ENCODE measurements around the gene SLC4A2. TPM values are rescaled to one million over a fixed set of nuclear protein-coding genes. Genes with fewer than 3 reads are reported as not detected.

The SLC4A2 gene
- total and polyA plus RNA-seq, 9 donors = 41.0 to 78.1 (median 64.6) TPM

- Histone ChIP-seq H3K27me3 (ENCODE audit: control insufficient read depth, insufficient read depth, low read length) (peaks cover 2% of the 10 kb centered on the region), H3K4me1 (ENCODE audit: control insufficient read depth, insufficient read depth, low read length) (peaks cover 37% of the 10 kb centered on the region), H3K4me3 (ENCODE audit: low read length) (no peak overlapping the region), H3K27ac (ENCODE audit: low read length) (no peak overlapping the region), H3K36me3 (ENCODE audit: control insufficient read depth, insufficient read depth, low read length) (peaks cover 11% of the 10 kb centered on the region), H3K9me3 (replicated peaks; ENCODE audit: control insufficient read depth, low read depth, low read length) (no peaks in the 10 kb centered on the region)
- WGBS (ENCODE audit: insufficient coverage) = 62% methylated on average over 3 of the region's 6 CpGs
- DNase-seq = no peak
These were observed 3.1 kb upstream of the SLC4A2 start for GRCh38 chr7:151056283-151056665.

DNA sequence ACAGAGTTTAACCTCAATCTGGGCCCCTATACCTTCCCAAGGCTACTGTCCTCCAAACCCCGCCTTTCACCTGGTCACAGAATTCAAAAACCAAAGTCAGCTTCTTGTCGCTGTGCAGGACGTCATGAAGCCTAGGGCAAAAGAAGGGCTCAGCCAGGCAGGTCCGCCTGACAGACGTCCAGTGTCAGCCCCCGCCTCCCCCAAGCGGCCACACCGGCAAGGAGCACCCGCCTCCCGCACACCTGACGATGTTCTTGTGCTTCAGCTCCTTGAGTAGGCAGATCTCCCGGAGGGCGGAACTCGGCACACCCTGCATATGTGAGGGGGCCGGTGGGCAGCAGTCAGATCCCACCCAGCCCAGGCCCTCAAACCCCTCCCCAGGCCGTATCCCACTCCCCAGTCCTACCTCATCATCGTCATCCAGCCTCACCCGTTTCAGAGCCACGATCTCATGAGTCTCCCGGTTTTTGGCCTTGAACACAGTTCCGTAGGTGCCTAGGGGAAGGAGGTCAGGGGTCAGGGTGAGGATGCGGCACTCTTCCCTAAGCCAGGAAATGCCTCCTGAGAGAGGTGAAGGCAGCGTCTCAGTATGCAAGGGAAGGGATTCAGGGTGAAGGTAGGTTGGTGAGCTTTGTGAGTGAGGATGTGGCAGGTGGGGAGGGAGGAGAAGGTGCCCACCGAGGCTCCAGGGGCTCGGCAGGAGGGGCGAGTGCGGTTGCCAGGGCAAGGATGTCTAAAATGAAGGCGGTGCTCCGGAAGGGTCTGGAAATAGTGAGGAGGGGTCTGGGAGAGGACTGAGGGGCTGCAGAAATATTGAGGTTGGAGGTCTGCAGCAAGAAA is 2.5 kb upstream of the SLC4A2 start:
- no peaks in the 10 kb centered on the region for H3K9me3 ChIP-seq (replicated peaks; ENCODE audit: control insufficient read depth, low read depth, low read length)
- peaks cover 2% of the 10 kb centered on the region for H3K27me3 ChIP-seq (ENCODE audit: control insufficient read depth, insufficient read depth, low read length)
- H3K36me3 ChIP-seq (ENCODE audit: control insufficient read depth, insufficient read depth, low read length) = peaks cover 13% of the 10 kb centered on the region
- peaks cover 42% of the 10 kb centered on the region for H3K4me1 ChIP-seq (ENCODE audit: control insufficient read depth, insufficient read depth, low read length)
- 18% methylated on average over 22 of the region's 29 CpGs for WGBS (ENCODE audit: insufficient coverage)
- peak overlapping the region; percentile 79 for H3K4me3 ChIP-seq (ENCODE audit: low read length)
- no peak overlapping the region for H3K27ac ChIP-seq (ENCODE audit: low read length)
- DNase-seq = no peak

DNA sequence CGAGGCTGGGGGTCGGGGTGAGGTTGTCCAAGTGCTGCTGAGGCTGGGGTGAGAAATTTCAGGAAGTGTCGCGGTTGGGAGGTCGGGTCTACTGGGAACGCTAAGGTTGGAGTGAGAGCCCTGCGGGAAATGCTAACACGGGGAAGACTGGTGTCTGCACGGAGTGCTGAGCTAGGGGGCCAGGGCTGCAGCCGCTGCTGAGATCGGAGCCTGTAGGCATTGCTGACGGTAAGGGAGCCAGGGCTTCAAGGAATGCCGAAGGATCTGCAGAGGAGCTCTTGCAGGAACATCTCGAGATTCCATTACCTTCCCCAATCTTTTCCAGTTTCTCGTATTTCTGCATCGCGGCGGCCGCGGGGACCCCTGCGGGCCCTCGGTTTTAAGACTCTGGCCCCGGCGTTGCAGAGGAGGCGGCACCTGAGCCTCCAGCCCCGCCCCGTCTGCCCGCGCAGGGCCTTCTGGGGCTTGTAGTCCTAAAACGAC is 1.8 kb upstream of the SLC4A2 start, which contains the start of gene CDK5:
Gene CDK5, minus strand, starts transcription at position 392 of the 483 bp plus-strand sequence. Its CDS starts 49 bp downstream, at position 343.
- under 1% methylated on average over 29 of the region's 30 CpGs for WGBS (ENCODE audit: insufficient coverage)
- Histone ChIP-seq H3K4me1 (ENCODE audit: control insufficient read depth, insufficient read depth, low read length) (peaks cover 49% of the 10 kb centered on the region), H3K9me3 (replicated peaks; ENCODE audit: control insufficient read depth, low read depth, low read length) (no peaks in the 10 kb centered on the region)

GRCh38 chr7:151057989-151058780 is 1.2 kb upstream of the SLC4A2 start:
- peak; percentile 100 for DNase-seq
- no peaks in the 10 kb centered on the region for H3K9me3 ChIP-seq (replicated peaks; ENCODE audit: control insufficient read depth, low read depth, low read length)
- peak overlapping the region; percentile 100 for H3K27ac ChIP-seq (ENCODE audit: low read length)
- H3K36me3 ChIP-seq (ENCODE audit: control insufficient read depth, insufficient read depth, low read length) = peaks cover 23% of the 10 kb centered on the region
- WGBS (ENCODE audit: insufficient coverage) = under 1% methylated on average over 40 of the region's 46 CpGs
- H3K4me3 ChIP-seq (ENCODE audit: low read length) = peak overlapping the region; percentile 79
- no peaks in the 10 kb centered on the region for H3K27me3 ChIP-seq (ENCODE audit: control insufficient read depth, insufficient read depth, low read length)
- peaks cover 54% of the 10 kb centered on the region for H3K4me1 ChIP-seq (ENCODE audit: control insufficient read depth, insufficient read depth, low read length)

More for the DNA sequence above, 1.8 kb upstream of the SLC4A2 start, which contains the start of gene CDK5:
- H3K27ac ChIP-seq (ENCODE audit: low read length) = peak within 1 kb of the TSS; percentile 100
- peak within 1 kb of the TSS; percentile 79 for H3K4me3 ChIP-seq (ENCODE audit: low read length)
- DNase-seq = no peak
- peaks cover 19% of the 10 kb centered on the region for H3K36me3 ChIP-seq (ENCODE audit: control insufficient read depth, insufficient read depth, low read length)
- H3K27me3 ChIP-seq (ENCODE audit: control insufficient read depth, insufficient read depth, low read length) = no peaks in the 10 kb centered on the region

DNA sequence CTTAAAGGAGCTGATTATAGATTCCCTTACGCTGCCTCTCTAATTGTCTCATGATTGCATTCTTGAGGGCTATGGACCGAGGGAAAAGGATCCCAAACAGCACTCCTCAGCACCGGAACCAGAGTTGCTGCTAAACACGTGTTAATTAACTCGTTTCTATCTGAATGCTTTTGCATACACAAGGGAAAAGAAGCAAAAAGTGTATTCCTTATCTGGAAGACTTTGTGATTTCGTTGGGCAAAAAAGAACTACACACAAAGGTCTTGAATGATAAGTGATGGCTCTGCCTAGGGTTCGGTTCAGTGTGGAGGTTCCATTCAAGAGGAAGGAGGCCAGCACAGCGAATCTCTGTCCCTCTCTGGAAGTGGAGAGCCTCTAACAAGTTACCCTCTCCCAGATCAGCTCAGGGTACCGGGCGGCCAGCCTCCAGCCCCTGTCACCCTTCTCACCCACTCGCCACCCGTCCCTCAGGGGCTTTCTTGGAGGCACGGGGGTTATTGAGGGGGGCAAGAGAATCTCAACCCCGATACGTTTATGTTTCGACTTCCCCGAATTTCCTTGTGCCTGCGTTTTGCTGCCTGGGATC is 515 bp upstream of the SLC4A2 start:
- H3K9me3 ChIP-seq (replicated peaks; ENCODE audit: control insufficient read depth, low read depth, low read length) = no peaks in the 10 kb centered on the region
- peak overlapping the region; percentile 79 for H3K4me3 ChIP-seq (ENCODE audit: low read length)
- H3K4me1 ChIP-seq (ENCODE audit: control insufficient read depth, insufficient read depth, low read length) = peaks cover 57% of the 10 kb centered on the region
- no peaks in the 10 kb centered on the region for H3K27me3 ChIP-seq (ENCODE audit: control insufficient read depth, insufficient read depth, low read length)
- 7% methylated on average over 7 of the region's 18 CpGs for WGBS (ENCODE audit: insufficient coverage)
- peak; percentile 52 for DNase-seq
- peak overlapping the region; percentile 100 for H3K27ac ChIP-seq (ENCODE audit: low read length)
- H3K36me3 ChIP-seq (ENCODE audit: control insufficient read depth, insufficient read depth, low read length) = peaks cover 17% of the 10 kb centered on the region

GRCh38 chr7:151060113-151060415 is 675 bp downstream of the SLC4A2 start:
- H3K36me3 ChIP-seq (ENCODE audit: control insufficient read depth, insufficient read depth, low read length) = peaks cover 22% of the 10 kb centered on the region
- DNase-seq = no peak
- H3K27me3 ChIP-seq (ENCODE audit: control insufficient read depth, insufficient read depth, low read length) = no peaks in the 10 kb centered on the region
- peak overlapping the region; percentile 84 for H3K4me3 ChIP-seq (ENCODE audit: low read length)
- no peaks in the 10 kb centered on the region for H3K9me3 ChIP-seq (replicated peaks; ENCODE audit: control insufficient read depth, low read depth, low read length)
- H3K4me1 ChIP-seq (ENCODE audit: control insufficient read depth, insufficient read depth, low read length) = peaks cover 57% of the 10 kb centered on the region
- WGBS (ENCODE audit: insufficient coverage) = 1% methylated on average over 10 of the region's 17 CpGs
- H3K27ac ChIP-seq (ENCODE audit: low read length) = peak overlapping the region; percentile 75

GRCh38 chr7:151060416-151061212 is 1.2 kb downstream of the SLC4A2 start:
- peak overlapping the region; percentile 84 for H3K4me3 ChIP-seq (ENCODE audit: low read length)
- H3K27ac ChIP-seq (ENCODE audit: low read length) = peak overlapping the region; percentile 75
- no peaks in the 10 kb centered on the region for H3K9me3 ChIP-seq (replicated peaks; ENCODE audit: control insufficient read depth, low read depth, low read length)
- 41% methylated on average over 5 of the region's 21 CpGs for WGBS (ENCODE audit: insufficient coverage)
- no peaks in the 10 kb centered on the region for H3K27me3 ChIP-seq (ENCODE audit: control insufficient read depth, insufficient read depth, low read length)
- DNase-seq = no peak
- peaks cover 57% of the 10 kb centered on the region for H3K4me1 ChIP-seq (ENCODE audit: control insufficient read depth, insufficient read depth, low read length)
- H3K36me3 ChIP-seq (ENCODE audit: control insufficient read depth, insufficient read depth, low read length) = peaks cover 28% of the 10 kb centered on the region

GRCh38 chr7:151061213-151062110 is 2.1 kb downstream of the SLC4A2 start:
- Histone ChIP-seq H3K27me3 (ENCODE audit: control insufficient read depth, insufficient read depth, low read length) (no peaks in the 10 kb centered on the region), H3K4me1 (ENCODE audit: control insufficient read depth, insufficient read depth, low read length) (peaks cover 55% of the 10 kb centered on the region), H3K36me3 (ENCODE audit: control insufficient read depth, insufficient read depth, low read length) (peaks cover 34% of the 10 kb centered on the region), H3K27ac (ENCODE audit: low read length) (no peak overlapping the region), H3K4me3 (ENCODE audit: low read length) (no peak overlapping the region), H3K9me3 (replicated peaks; ENCODE audit: control insufficient read depth, low read depth, low read length) (no peaks in the 10 kb centered on the region)
- 40% methylated on average over 26 of the region's 33 CpGs for WGBS (ENCODE audit: insufficient coverage)
- DNase-seq = no peak

DNA sequence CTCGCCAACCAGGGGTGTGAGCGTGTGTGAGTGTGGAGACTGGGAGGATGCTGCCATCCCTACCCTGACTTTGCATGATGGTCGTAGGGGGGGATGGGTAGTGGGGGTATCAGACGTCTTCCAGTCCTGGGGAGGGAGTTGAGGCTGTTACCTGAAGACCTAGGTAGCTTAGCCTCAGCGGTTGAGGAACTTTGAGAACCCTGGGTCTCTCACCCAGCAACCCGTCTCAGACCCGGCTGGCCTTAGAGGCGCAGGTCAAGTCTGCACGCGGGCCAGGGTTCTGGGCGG is 2.7 kb downstream of the SLC4A2 start:
- Histone ChIP-seq H3K27me3 (ENCODE audit: control insufficient read depth, insufficient read depth, low read length) (no peaks in the 10 kb centered on the region), H3K36me3 (ENCODE audit: control insufficient read depth, insufficient read depth, low read length) (peaks cover 39% of the 10 kb centered on the region), H3K4me1 (ENCODE audit: control insufficient read depth, insufficient read depth, low read length) (peaks cover 49% of the 10 kb centered on the region), H3K27ac (ENCODE audit: low read length) (no peak overlapping the region), H3K9me3 (replicated peaks; ENCODE audit: control insufficient read depth, low read depth, low read length) (no peaks in the 10 kb centered on the region), H3K4me3 (ENCODE audit: low read length) (no peak overlapping the region)
- DNase-seq = no peak
- 67% methylated on average over 7 of the region's 11 CpGs for WGBS (ENCODE audit: insufficient coverage)

Data from muscle of leg (tissue), 11 donors.